GM12878 (cell line): Measurements from ENCODE around the gene HMGB2. TPM values are rescaled to one million over a fixed set of nuclear protein-coding genes. Genes with fewer than 3 reads are reported as not detected.

Experiments
- ATAC-seq: fragments of 200-7000 bp; cut with Tn5 transposase; 3 replicates; pipeline ENCODE4 v1.9.1; 2020; ENCODE audit warnings: mild to moderate bottlenecking, moderate library complexity
- BruUV-seq: library from RNA; stranded (reverse); fragments of 400-500 nt; replicated peaks from 2 replicates; lab custom pipeline; 2021; lab: Mats Ljungman, UMichigan
- CTCF ChIA-PET: fragments of 300-600 bp; sonication (Branson Sonifier 250); formaldehyde crosslinking; extraction: SDS; loops from one replicate; lab custom pipeline; 2021; ENCODE audit warnings: inconsistent platforms; lab: Yijun Ruan, JAX
- POLR2A ChIA-PET: fragments of 350-600 bp; formaldehyde crosslinking; extraction: SDS; loops from one replicate; lab custom pipeline; 2021; ENCODE audit warnings: inconsistent platforms; lab: Charles Lee
- RAD21 ChIA-PET: fragments of 300-600 bp; sonication (Branson Sonifier 250); formaldehyde crosslinking; loops from one replicate; lab custom pipeline; 2023; ENCODE audit warnings: antibody characterized with exemption; ENCODE audit not compliant: unreplicated experiment; lab: Charles Lee
- SMC1A ChIA-PET: fragments of 300-600 bp; sonication (Branson Sonifier 250); formaldehyde crosslinking; loops from one replicate; lab custom pipeline; 2023; ENCODE audit not compliant: unreplicated experiment, uncharacterized antibody; lab: Charles Lee
- DNase-seq: peaks from one replicate; pipeline ENCODE4 v3.0.0-alpha.2; 2011; ENCODE audit warnings: low read depth, low spot score
- FAIRE-seq: peaks from 3 replicates; lab custom pipeline; 2011; peaks lifted over from hg19 to GRCh38; lab: Jason Lieb, UNC
- H2AFZ ChIP-seq: 2 replicates; pipeline ENCODE4 v1.6.0; 2011; ENCODE audit warnings: low read depth, low read length, control low read depth; ENCODE audit not compliant: control insufficient read depth
- H3K27ac ChIP-seq: 2 replicates; pipeline ENCODE4 v1.5.1; 2011; ENCODE audit warnings: control low read depth; ENCODE audit not compliant: control insufficient read depth, insufficient read depth
- H3K27me3 ChIP-seq, 2 experiments: replicated peaks in 1 of 2; 2 replicates each; pipeline versions ENCODE4 v1.6.0 to v1.6.1; 2011; ENCODE audit warnings: low read length in 1 of 2; ENCODE audit not compliant: control insufficient read depth in 2 of 2, insufficient read depth in 2 of 2
- H3K36me3 ChIP-seq, 2 experiments: 2 replicates each; pipeline ENCODE4 v1.5.1; 2011; ENCODE audit warnings: low read length in 1 of 2; ENCODE audit not compliant: control insufficient read depth in 2 of 2, insufficient read depth in 2 of 2
- H3K4me1 ChIP-seq: 2 replicates; pipeline ENCODE4 v1.6.1; 2011; ENCODE audit warnings: mild to moderate bottlenecking, low read length, moderate library complexity, mixed read lengths; ENCODE audit not compliant: control insufficient read depth, insufficient read depth
- H3K4me2 ChIP-seq: 2 replicates; pipeline ENCODE4 v1.6.0; 2011; ENCODE audit warnings: control low read depth; ENCODE audit not compliant: control insufficient read depth, insufficient read depth
- H3K4me3 ChIP-seq: fragments of 200-600 bp; sonication (generic); 2 replicates; pipeline ENCODE4 v1.5.1; 2016
- H3K79me2 ChIP-seq: 2 replicates; pipeline ENCODE4 v1.6.0; 2011; ENCODE audit warnings: low read length; ENCODE audit not compliant: control insufficient read depth, insufficient read depth
- H3K9ac ChIP-seq: 2 replicates; pipeline ENCODE4 v1.8.0; 2011; ENCODE audit warnings: low read length, control low read depth, mixed read lengths; ENCODE audit not compliant: control insufficient read depth, insufficient read depth
- H3K9me3 ChIP-seq: replicated peaks from 3 replicates; pipeline ENCODE4 v1.5.1; 2011; ENCODE audit warnings: mild to moderate bottlenecking, low read length; ENCODE audit not compliant: control insufficient read depth, insufficient read depth
- H4K20me1 ChIP-seq: 2 replicates; pipeline ENCODE4 v1.6.0; 2011; ENCODE audit not compliant: control insufficient read depth, insufficient read depth
- CEBPZ ChIP-seq: fragments of 150-350 bp; IDR thresholded peaks from 2 replicates; pipeline ENCODE4 v1.6.1; 2016; ENCODE audit warnings: low read depth, low read length
- NKRF ChIP-seq: fragments of 450-650 bp; conservative IDR thresholded peaks from 2 replicates; pipeline ENCODE4 v1.6.1; 2017; ENCODE audit warnings: mild to moderate bottlenecking, moderate library complexity
- PML ChIP-seq: IDR thresholded peaks from 2 replicates; pipeline ENCODE4 v1.6.1; 2012; ENCODE audit warnings: low read length, inconsistent platforms
- REST ChIP-seq: IDR thresholded peaks from 2 replicates; pipeline ENCODE4 v1.6.1; 2012; ENCODE audit warnings: mild to moderate bottlenecking, low read depth, low read length
- TCF7 ChIP-seq: IDR thresholded peaks from 2 replicates; pipeline ENCODE4 v1.6.1; 2014; ENCODE audit warnings: antibody characterized with exemption, borderline replicate concordance
- WGBS: methylation state at CpG from one replicate; pipeline ENCODE4 v1.1.6; 2016; ENCODE audit warnings: low lambda C conversion rate; ENCODE audit not compliant: insufficient replicate concordance, insufficient coverage; ENCODE audit errors: missing lambda C conversion rate; 5-methylcytosine and 5-hydroxymethylcytosine counted together
- in situ Hi-C: fragments of 300-500 bp; cut with MboI; formaldehyde crosslinking; loops from 9 replicates; pipeline ENCODE4 v1.14.3; 2018; ENCODE audit warnings: mixed read lengths
- intact Hi-C: fragments of 100-400 bp; cut with micrococcal nuclease; formaldehyde crosslinking; loops from one replicate; pipeline ENCODE4 v1.14.2; 2022; ENCODE audit not compliant: unreplicated experiment
- polyA plus RNA-seq, 11 experiments: library from polyadenylated mRNA; depleted of rRNA in 4 of 11; unstranded in 6 of 11; stranded (reverse) in 5 of 11; fragments of >200 nt; fragmentation: Nextera tagmentation in 4 of 11; fragmentation: Illumina TruSeq in 1 of 11; extraction: Ambion mirVana in 4 of 11; extraction: Trizol in 1 of 11; gene quantifications; 1 replicate in 1 of 11; 2 replicates in 10 of 11; pipeline versions ENCODE4 v1.2.1 to v1.2.3, GENCODE V29; 2011 to 2016; ENCODE audit warnings: inconsistent platforms in 2 of 11, missing spikeins in 2 of 11, low read depth in 1 of 11
- total RNA-seq, 4 experiments: library from RNA; depleted of rRNA in 3 of 4; stranded (reverse); fragments of >200 nt in 3 of 4; fragmentation: Illumina TruSeq in 1 of 4; extraction: Trizol in 1 of 4; gene quantifications; 2 replicates each; pipeline versions ENCODE4 v1.2.1 to v1.2.3, GENCODE V29; 2013 to 2021

HMGB2 gene
- total and polyA plus RNA-seq, 10 of the 15 experiments (the other 5 are each of a cell fraction or from before 2014, with no cell fraction given): 260 to 961 (median 668) TPM

- intact Hi-C loops: loop anchor here (5.0 kb wide), 1 partner anchor 178 kb away; no protein-coding TSS in a partner anchor
- no peak for ATAC-seq
- in situ Hi-C loops: loop anchor here (5.0 kb wide), 1 partner anchor 103 kb away; no protein-coding TSS in a partner anchor
Measured at GRCh38 chr4:173314715-173315114, 19.4 kb downstream of the HMGB2 start.

More at GRCh38 chr4:173314715-173315114, 19.4 kb downstream of the HMGB2 start:
- POLR2A ChIA-PET: no interaction called here
- no peak for FAIRE-seq
- RAD21 ChIA-PET: no interaction called here
- H2AFZ ChIP-seq: no peak overlapping the region
- CTCF ChIA-PET: interaction anchor here (1.0 to 2.3 kb wide), 3 partner anchors 13 to 102 kb away, joined by 4 to 11 read pairs (median 4); partner anchors contain the start of gene HMGB2
- SMC1A ChIA-PET: no interaction called here
- H4K20me1 ChIP-seq: no peaks in the 10 kb centered on the region
- no peaks in the 10 kb centered on the region; the same call in 1 of the 2 replicates for H3K4me1 ChIP-seq
- no peak overlapping the region for H3K4me2 ChIP-seq
- no peaks in the 10 kb centered on the region for H3K27me3 ChIP-seq
- TF ChIP-seq PML: no peak
- no peak for TF ChIP-seq NKRF
- no peak for TF ChIP-seq REST
- TF ChIP-seq CEBPZ: no peak
- TF ChIP-seq TCF7: no peak
- H3K9ac ChIP-seq: no peak overlapping the region
- no TSS peak for BruUV-seq
- no peaks in the 10 kb centered on the region for H3K79me2 ChIP-seq
- WGBS: 76% methylated on average over 3 of the region's 3 CpGs
- no peak overlapping the region for H3K27ac ChIP-seq
- H3K9me3 ChIP-seq: no peaks in the 10 kb centered on the region
- H3K4me3 ChIP-seq: no peak overlapping the region
- no peak for DNase-seq
- peaks cover 9 to 11% of the 10 kb centered on the region in 2 experiments; a peak in 3 of 4 replicates for H3K36me3 ChIP-seq
